CD8-positive, alpha-beta memory T cell (primary cell): Measurements from ENCODE around the gene STX12. TPM values are rescaled to one million over a fixed set of nuclear protein-coding genes. Genes with fewer than 3 reads are reported as not detected.
"Not testable (repeated sequence)": the region's sequence is repeated elsewhere in the genome, so short reads cannot be mapped to it uniquely, and the experiment has no call there.

Experiments
- CTCF ChIA-PET: fragments of 350-600 bp; sonication (Branson Sonifier 250); formaldehyde crosslinking; loops from one replicate; lab custom pipeline; 2021; ENCODE audit warnings: antibody characterized with exemption; lab: Charles Lee
- POLR2A ChIA-PET: fragments of 350-600 bp; sonication (Branson Sonifier 250); formaldehyde crosslinking; loops from one replicate; lab custom pipeline; 2021; ENCODE audit warnings: antibody characterized with exemption; lab: Charles Lee
- DNase-seq, 5 donors: peaks; one replicate each; pipeline versions ENCODE4 v3.0.0 to v3.0.0-alpha.2; 2020 to 2022; ENCODE audit warnings: mixed read lengths in 1 of 5
- H3K27ac ChIP-seq: one replicate; pipeline ENCODE4 v1.7.0; 2013; ENCODE audit warnings: low read depth, mild to moderate bottlenecking, low read length, moderate library complexity
- H3K27me3 ChIP-seq: 2 replicates; pipeline ENCODE4 v1.7.0; 2013; ENCODE audit warnings: low read length, mild to moderate bottlenecking; ENCODE audit not compliant: insufficient read depth, poor library complexity, severe bottlenecking
- H3K36me3 ChIP-seq: 2 replicates; pipeline ENCODE4 v1.7.0; 2013; ENCODE audit warnings: mild to moderate bottlenecking, low read length, moderate library complexity; ENCODE audit not compliant: insufficient read depth
- H3K4me1 ChIP-seq: 2 replicates; pipeline ENCODE4 v1.7.0; 2013; ENCODE audit warnings: mild to moderate bottlenecking, low read length, moderate library complexity; ENCODE audit not compliant: insufficient read depth
- H3K4me3 ChIP-seq: 2 replicates; pipeline ENCODE4 v1.7.0; 2013; ENCODE audit warnings: mild to moderate bottlenecking, low read length
- H3K9me3 ChIP-seq: 2 replicates; pipeline ENCODE4 v1.7.0; 2013; ENCODE audit warnings: mild to moderate bottlenecking, low read length
- H3K27ac Mint-ChIP-seq, 8 donors: one replicate each; pipeline ENCODE4 v1.8.0; 2020 to 2021; ENCODE audit warnings: mixed read lengths in 8 of 8, mild to moderate bottlenecking in 6 of 8, inconsistent platforms in 3 of 8, moderate library complexity in 3 of 8
- H3K27me3 Mint-ChIP-seq, 2 donors: one replicate each; pipeline ENCODE4 v1.8.0; 2020 to 2021; ENCODE audit warnings: mixed read lengths in 2 of 2, mild to moderate bottlenecking in 1 of 2, moderate library complexity in 1 of 2
- H3K36me3 Mint-ChIP-seq, 3 donors: one replicate each; pipeline ENCODE4 v1.8.0; 2020 to 2021; ENCODE audit warnings: mixed read lengths in 3 of 3, inconsistent platforms in 1 of 3, mild to moderate bottlenecking in 1 of 3
- H3K4me1 Mint-ChIP-seq, 3 donors: one replicate each; pipeline ENCODE4 v1.8.0; 2020 to 2021; ENCODE audit warnings: mixed read lengths in 3 of 3, inconsistent platforms in 1 of 3, mild to moderate bottlenecking in 1 of 3
- H3K4me3 Mint-ChIP-seq, 7 donors: one replicate each; pipeline ENCODE4 v1.8.0; 2020 to 2021; ENCODE audit warnings: mixed read lengths in 7 of 7, mild to moderate bottlenecking in 6 of 7, moderate library complexity in 4 of 7, inconsistent platforms in 2 of 7
- H3K9me3 Mint-ChIP-seq, 5 donors: one replicate each; pipeline ENCODE4 v1.8.0; 2020 to 2022; ENCODE audit warnings: mixed read lengths in 5 of 5, mild to moderate bottlenecking in 3 of 5, moderate library complexity in 2 of 5, inconsistent platforms in 1 of 5
- polyA plus RNA-seq: library from polyadenylated mRNA; unstranded; fragments of 300-500 nt; fragmentation: Illumina TruSeq; gene quantifications from one replicate; pipeline ENCODE4 v1.2.3, GENCODE V29; 2021
- total RNA-seq, 2 experiments: library from RNA; stranded (reverse); gene quantifications; one replicate each; pipeline ENCODE4 v1.2.3, GENCODE V29; 2021

The STX12 gene
- total and polyA plus RNA-seq, 3 experiments from 2014 or later: 18.8 to 23.4 (median 21.3) TPM

DNA sequence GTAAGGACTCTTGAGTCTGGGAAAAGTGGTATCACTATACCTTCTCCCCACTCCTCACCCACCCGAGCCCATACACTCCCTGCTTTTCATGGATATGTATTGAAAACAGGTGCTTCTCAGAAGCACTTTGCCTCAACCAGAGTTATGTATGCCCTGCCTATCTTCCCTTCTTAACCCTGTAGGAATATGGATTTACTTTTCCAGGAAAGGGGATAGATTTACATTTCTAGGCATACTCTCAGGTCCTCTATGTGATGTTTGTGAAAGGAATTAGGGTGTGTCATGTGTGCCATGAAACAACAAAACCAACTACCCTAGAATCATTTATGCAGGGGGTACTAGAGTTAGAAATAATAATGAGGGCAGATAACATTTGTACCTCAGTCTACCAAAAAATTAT is 11.0 kb upstream of the STX12 start:
- Mint-ChIP-seq H3K4me1 (no peaks in the 10 kb centered on the region), H3K27ac (no peak overlapping the region), H3K36me3 (peaks cover 5 to 38% (median 10%) of the 10 kb centered on the region in 3 donors), H3K4me3 (no peak overlapping the region), H3K9me3 (no peaks in the 10 kb centered on the region), H3K27me3 (no peaks in the 10 kb centered on the region)
- H3K4me1 ChIP-seq: no peaks in the 10 kb centered on the region
- ChIA-PET CTCF (no interaction called here), POLR2A (no interaction called here)
- no peak overlapping the region for H3K27ac ChIP-seq
- H3K27me3 ChIP-seq: no peaks in the 10 kb centered on the region
- no peaks in the 10 kb centered on the region for H3K36me3 ChIP-seq
- DNase-seq: no peak
- no peak overlapping the region for H3K4me3 ChIP-seq
- no peaks in the 10 kb centered on the region for H3K9me3 ChIP-seq

DNA sequence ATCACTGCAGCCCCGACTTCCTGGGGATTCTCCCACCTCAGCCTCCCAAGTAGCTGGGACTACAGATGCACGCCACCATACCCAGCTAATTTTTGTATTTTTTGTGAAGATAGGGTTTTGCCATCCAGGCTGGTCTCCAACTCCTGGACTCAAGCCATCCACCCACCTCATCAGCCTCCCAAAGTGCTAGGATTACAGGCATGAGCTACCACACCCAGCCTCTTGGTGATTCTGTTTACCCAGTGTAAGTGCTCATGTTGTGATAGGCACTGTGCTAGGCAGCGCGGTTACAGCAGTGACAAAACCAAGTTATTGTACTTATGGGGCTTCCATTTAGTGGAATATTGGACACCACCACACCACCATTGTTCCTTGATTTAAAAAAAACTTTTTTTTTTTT is 9.7 kb upstream of the STX12 start:
- H3K4me3 ChIP-seq: no peak overlapping the region
- H3K4me1 Mint-ChIP-seq: no peaks in the 10 kb centered on the region
- peak overlapping the region in 4 of 8 donors; percentile 19 to 64 (median 52) for H3K27ac Mint-ChIP-seq
- H3K27ac ChIP-seq: no peak overlapping the region
- ChIA-PET POLR2A (no interaction called here), CTCF (no interaction called here)
- DNase-seq: no peak
- no peaks in the 10 kb centered on the region for H3K9me3 ChIP-seq
- H3K4me1 ChIP-seq: no peaks in the 10 kb centered on the region
- H3K9me3 Mint-ChIP-seq: no peaks in the 10 kb centered on the region
- no peak overlapping the region for H3K4me3 Mint-ChIP-seq
- H3K27me3 ChIP-seq: no peaks in the 10 kb centered on the region
- H3K36me3 ChIP-seq: no peaks in the 10 kb centered on the region
- peaks cover 5 to 34% (median 6%) of the 10 kb centered on the region in 3 donors for H3K36me3 Mint-ChIP-seq
- H3K27me3 Mint-ChIP-seq: no peaks in the 10 kb centered on the region

DNA sequence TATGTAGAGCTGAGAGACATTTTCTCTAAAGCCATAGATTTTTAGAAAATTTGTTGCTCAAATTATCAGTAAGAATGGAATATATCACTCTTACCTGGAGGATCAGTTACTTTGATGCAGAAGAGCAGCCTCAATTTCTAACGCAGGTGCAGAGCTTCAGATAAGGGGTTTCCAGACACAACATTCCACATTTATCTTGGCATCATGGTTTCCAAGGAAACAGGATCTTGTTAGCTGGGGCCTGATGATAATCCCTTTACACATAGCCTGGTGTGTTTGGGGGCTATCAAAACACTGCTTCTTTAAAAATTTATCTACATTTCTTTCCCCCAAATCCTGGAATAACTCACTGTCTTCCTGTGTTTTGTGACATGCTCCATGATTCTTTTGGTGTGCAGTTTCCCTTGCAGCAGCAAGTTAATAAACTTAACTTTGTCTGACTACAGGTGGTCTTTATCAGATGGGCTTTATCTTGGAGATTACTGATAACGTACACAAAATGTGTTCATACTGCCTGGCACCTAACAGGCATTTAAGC is 2.7 kb upstream of the STX12 start:
- H3K27ac Mint-ChIP-seq: no peak overlapping the region
- H3K4me3 Mint-ChIP-seq: peak overlapping the region in 1 of 7 donors; percentile 39
- no peaks in the 10 kb centered on the region for H3K9me3 ChIP-seq
- H3K27me3 ChIP-seq: no peaks in the 10 kb centered on the region
- peaks cover 0 to 2% of the 10 kb centered on the region in 2 donors for H3K27me3 Mint-ChIP-seq
- H3K36me3 Mint-ChIP-seq: peaks cover 0 to 10% (median 0%) of the 10 kb centered on the region in 3 donors
- H3K36me3 ChIP-seq: no peaks in the 10 kb centered on the region
- no peak overlapping the region for H3K27ac ChIP-seq
- no peaks in the 10 kb centered on the region for H3K9me3 Mint-ChIP-seq
- no peak for DNase-seq
- peaks cover 19% of the 10 kb centered on the region for H3K4me1 ChIP-seq
- ChIA-PET CTCF (interaction anchor here (1.0 to 1.3 kb wide), 2 partner anchors 10 to 101 kb away, joined by 3 to 4 read pairs; no protein-coding TSS in a partner anchor), POLR2A (no interaction called here)
- H3K4me3 ChIP-seq: no peak overlapping the region
- H3K4me1 Mint-ChIP-seq: peaks cover 15 to 24% (median 23%) of the 10 kb centered on the region in 3 donors

DNA sequence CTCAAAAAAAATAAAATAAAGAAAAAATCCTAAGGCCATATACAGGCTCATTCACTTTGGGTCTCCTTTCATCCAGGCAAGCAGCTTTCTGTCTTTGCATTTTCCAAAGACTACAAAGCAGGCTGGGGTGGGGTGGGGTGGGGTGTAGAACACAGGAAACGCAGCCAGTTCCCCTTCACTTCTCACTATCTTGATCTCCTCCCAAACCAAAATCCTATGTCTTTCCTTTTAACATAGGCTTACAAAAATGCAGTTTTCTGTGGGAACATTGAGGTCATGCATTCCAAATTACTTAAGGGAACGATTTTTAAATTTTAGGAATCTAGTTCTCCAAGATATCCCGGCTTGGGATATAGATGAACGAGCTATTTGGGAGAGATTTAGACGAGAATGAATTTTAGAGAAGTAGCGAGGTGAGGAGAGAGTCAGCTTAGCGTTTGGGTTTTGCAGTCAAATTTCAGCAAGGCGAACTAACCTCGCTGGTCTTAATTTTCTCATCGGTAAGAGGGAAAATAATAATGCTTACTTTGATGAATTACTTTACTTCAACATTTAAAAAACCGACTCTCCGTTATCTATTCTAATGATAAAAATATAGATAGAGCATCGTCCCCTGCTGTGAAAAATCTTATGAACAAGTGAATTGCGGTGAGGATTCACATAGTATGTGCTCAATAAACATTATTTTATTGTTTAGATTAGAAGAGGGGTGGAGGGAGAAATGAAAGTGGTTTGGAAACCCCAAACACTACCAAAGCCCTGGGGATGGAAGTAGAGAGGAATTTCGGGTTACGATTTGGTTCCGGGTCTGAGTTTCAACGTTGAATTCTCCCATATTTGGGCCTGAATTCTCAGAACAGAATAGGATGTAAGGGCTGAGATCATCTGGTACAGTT is 735 bp upstream of the STX12 start:
- H3K27ac ChIP-seq: peak overlapping the region; percentile 95
- no peak for DNase-seq
- no peaks in the 10 kb centered on the region for H3K36me3 ChIP-seq
- H3K36me3 Mint-ChIP-seq: peaks cover 0 to 21% (median 0%) of the 10 kb centered on the region in 3 donors
- H3K27ac Mint-ChIP-seq: peak overlapping the region; percentile 86 to 99 (median 98)
- H3K9me3 Mint-ChIP-seq: no peaks in the 10 kb centered on the region
- H3K4me1 ChIP-seq: peaks cover 19% of the 10 kb centered on the region
- no peaks in the 10 kb centered on the region for H3K9me3 ChIP-seq
- ChIA-PET POLR2A (interaction anchor here (0.6 to 3.0 kb wide), 9 partner anchors 12 to 1345 kb away, joined by 3 to 43 read pairs (median 4); partner anchors contain the start of genes FAM76A, IFI6, PPP1R8 and WASF2), CTCF (interaction anchor here (1.1 to 2.8 kb wide), 4 partner anchors 47 to 109 kb away, joined by 5 to 22 read pairs (median 6); partner anchors contain the start of genes FAM76A and IFI6)
- no peaks in the 10 kb centered on the region for H3K27me3 ChIP-seq
- H3K4me3 Mint-ChIP-seq: peak overlapping the region; percentile 82 to 97 (median 94)
- peak overlapping the region; percentile 95 for H3K4me3 ChIP-seq
- peaks cover 27 to 41% (median 38%) of the 10 kb centered on the region in 3 donors for H3K4me1 Mint-ChIP-seq
- peaks cover 0 to 2% of the 10 kb centered on the region in 2 donors for H3K27me3 Mint-ChIP-seq

DNA sequence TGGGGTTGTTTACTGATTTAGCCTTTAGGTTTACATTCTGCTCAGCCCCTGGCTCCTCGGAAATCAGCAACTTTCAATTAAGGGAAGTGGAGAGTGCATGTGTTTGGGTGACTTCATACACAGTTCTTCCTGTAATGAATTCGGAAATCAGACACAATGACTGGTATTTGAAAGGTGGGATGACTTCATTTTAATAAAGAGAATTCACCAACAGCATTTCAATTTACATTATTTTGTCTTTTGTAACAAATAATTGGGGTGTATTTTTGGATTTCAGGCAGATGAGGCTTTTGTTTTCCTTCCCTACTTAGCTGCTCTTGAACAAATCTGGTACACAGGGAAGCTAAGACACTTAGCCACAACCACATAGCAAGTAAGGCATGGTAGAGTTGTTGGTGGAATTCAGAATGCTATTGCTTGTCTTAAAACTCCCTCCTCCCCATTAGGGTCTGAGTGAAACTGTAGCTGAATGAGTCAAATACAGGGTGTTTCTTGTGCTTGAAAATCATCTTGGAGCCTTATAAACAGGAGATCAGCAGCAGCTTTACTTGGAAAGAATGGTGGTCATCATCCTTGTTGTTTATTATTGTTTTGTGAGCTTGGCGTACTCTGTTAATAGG is 917 bp downstream of the STX12 start:
- ChIA-PET CTCF (interaction anchor here (1.7 to 2.8 kb wide), 3 partner anchors 48 to 111 kb away, joined by 6 to 22 read pairs (median 6); partner anchors contain the start of gene FAM76A), POLR2A (interaction anchor here (0.5 to 3.0 kb wide), 4 partner anchors 48 to 808 kb away, joined by 3 to 43 read pairs (median 8); partner anchors contain the start of genes FAM76A and PPP1R8)
- Histone ChIP-seq H3K9me3 (no peaks in the 10 kb centered on the region), H3K4me1 (peaks cover 19% of the 10 kb centered on the region), H3K36me3 (no peaks in the 10 kb centered on the region), H3K4me3 (peak overlapping the region; percentile 95), H3K27ac (peak overlapping the region; percentile 95), H3K27me3 (no peaks in the 10 kb centered on the region)
- peak overlapping the region; percentile 86 to 99 (median 95) for H3K27ac Mint-ChIP-seq
- H3K36me3 Mint-ChIP-seq: peaks cover 0 to 26% (median 0%) of the 10 kb centered on the region in 3 donors
- DNase-seq: peak in 3 of 5 donors; percentile 4 to 34 (median 21)
- H3K4me3 Mint-ChIP-seq: peak overlapping the region; percentile 88 to 97 (median 94)
- peaks cover 0 to 2% of the 10 kb centered on the region in 2 donors for H3K27me3 Mint-ChIP-seq
- H3K9me3 Mint-ChIP-seq: no peaks in the 10 kb centered on the region
- H3K4me1 Mint-ChIP-seq: peaks cover 30 to 53% (median 44%) of the 10 kb centered on the region in 3 donors

DNA sequence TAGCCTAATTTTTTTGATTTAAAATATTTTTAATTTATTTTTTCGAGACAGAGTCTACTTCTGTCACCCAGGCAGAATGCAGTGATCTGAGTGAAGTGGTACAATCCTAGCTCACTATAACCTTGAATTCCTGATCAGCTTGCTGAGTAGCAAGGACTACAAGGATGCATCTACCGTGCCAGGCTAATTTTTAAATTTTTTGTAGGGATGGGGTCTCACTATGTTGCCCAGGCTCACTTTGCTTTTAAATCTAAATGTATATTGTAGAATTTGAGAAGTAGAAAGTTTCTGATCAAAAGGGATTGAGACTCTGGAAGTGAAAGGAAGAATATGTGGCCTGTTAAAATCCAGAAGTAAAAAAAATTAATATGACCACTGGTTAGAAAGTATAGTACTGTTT is 1.6 kb downstream of the STX12 start:
- ChIA-PET CTCF (no interaction called here), POLR2A (interaction anchor here (3.0 kb wide), 1 partner anchor 49 kb away, joined by 43 read pairs; the partner anchor contains the start of gene FAM76A)
- Histone ChIP-seq H3K27ac (no peak overlapping the region), H3K36me3 (no peaks in the 10 kb centered on the region), H3K4me1 (peaks cover 19% of the 10 kb centered on the region), H3K4me3 (no peak overlapping the region), H3K9me3 (no peaks in the 10 kb centered on the region), H3K27me3 (no peaks in the 10 kb centered on the region)
- no peaks in the 10 kb centered on the region for H3K9me3 Mint-ChIP-seq
- peak overlapping the region in 2 of 7 donors; percentile 47 to 96 for H3K4me3 Mint-ChIP-seq
- no peak for DNase-seq
- peak overlapping the region in 4 of 8 donors; percentile 17 to 95 (median 78) for H3K27ac Mint-ChIP-seq
- H3K4me1 Mint-ChIP-seq: peaks cover 32 to 55% (median 48%) of the 10 kb centered on the region in 3 donors
- peaks cover 0 to 2% of the 10 kb centered on the region in 2 donors for H3K27me3 Mint-ChIP-seq
- H3K36me3 Mint-ChIP-seq: peaks cover 0 to 29% (median 0%) of the 10 kb centered on the region in 3 donors

DNA sequence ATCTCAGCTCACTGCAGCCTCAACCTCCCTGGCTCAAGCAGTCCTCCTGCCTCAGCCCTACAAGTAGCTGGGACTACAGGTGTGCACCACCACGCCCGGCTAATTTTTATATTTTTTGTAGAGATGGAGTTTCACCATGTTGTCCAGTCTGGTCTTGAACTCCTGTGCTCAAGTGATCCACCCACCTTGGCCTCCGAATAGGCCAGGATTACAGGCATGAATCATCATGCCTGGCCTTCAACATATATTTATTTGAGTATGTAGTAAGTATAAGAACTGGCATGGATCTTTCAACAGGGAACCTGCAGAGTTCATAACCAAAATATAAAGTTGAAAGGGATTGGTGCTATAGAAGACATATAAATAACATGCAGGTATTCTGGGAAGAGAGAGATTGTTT is 2.3 kb downstream of the STX12 start:
- Mint-ChIP-seq H3K27ac (peak overlapping the region in 6 of 8 donors; percentile 1 to 72 (median 55)), H3K4me3 (peak overlapping the region in 1 of 7 donors; percentile 17), H3K4me1 (peaks cover 32 to 55% (median 51%) of the 10 kb centered on the region in 3 donors), H3K36me3 (peaks cover 0 to 31% (median 0%) of the 10 kb centered on the region in 3 donors)
- H3K36me3 ChIP-seq, DNase-seq, H3K27ac ChIP-seq, POLR2A ChIA-PET, H3K27me3 Mint-ChIP-seq, H3K9me3 ChIP-seq, CTCF ChIA-PET, H3K27me3 ChIP-seq, H3K4me3 ChIP-seq, H3K9me3 Mint-ChIP-seq: not testable (repeated sequence)
- peaks cover 19% of the 10 kb centered on the region for H3K4me1 ChIP-seq
